Breast epithelium (tissue), 3 donors: ENCODE data around the gene CHRNA9.

Experiments used
- CTCF ChIP-seq, 3 donors: fragments of 450-650 bp; IDR thresholded peaks; one replicate each; pipeline ENCODE4 v1.5.1; 2016 to 2017; ENCODE audit warnings: antibody characterized with exemption in 3 of 3, mild to moderate bottlenecking in 3 of 3, moderate library complexity in 3 of 3
- POLR2AphosphoS5 ChIP-seq, 3 donors: sonication (generic); formaldehyde crosslinking; IDR thresholded peaks; one replicate each; pipeline ENCODE4 v1.6.1; 2017; ENCODE audit warnings: antibody characterized with exemption in 3 of 3

DNA sequence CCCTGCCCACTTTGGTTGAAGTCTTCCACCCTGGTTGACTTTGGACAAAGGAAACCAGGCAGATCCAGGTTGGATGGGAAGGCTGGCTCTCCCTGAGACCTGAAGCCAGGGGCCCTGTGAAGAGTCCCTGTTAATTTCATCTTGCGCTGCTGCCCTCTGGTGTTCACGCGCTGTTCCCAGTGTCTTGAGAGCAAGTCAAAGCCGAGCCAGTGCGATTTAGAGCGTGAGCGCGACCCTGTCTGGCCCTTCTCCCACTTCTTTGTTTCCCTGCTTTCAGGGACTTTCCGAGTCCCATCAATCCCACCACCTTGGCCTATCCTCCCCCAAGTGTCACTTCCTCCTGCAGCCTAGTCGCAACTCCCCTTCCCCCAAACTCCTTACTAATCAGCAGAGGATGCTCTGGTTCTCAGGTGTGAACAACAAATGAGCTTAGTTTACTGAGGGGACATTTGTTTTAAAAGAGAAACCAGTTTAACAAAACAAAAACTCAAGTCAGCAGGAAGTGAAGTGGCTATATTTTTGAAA is 25.8 kb upstream of the CHRNA9 start:
- peak; percentile 59 to 87 (median 83) for TF ChIP-seq CTCF (IDR thresholded peaks at IDR 0.05)
- peak in 2 of 3 donors; percentile 19 to 47 for TF ChIP-seq POLR2AphosphoS5 (IDR thresholded peaks at IDR 0.05)
